Cardiac atrium fibroblast (primary cell): ENCODE data around the gene KRT84. TPM values are rescaled to one million over a fixed set of nuclear protein-coding genes. Genes with fewer than 3 reads are reported as not detected.

Experiments
- total RNA-seq: library from RNA; depleted of rRNA; stranded (reverse); fragments of >200 nt; gene quantifications from 2 replicates; pipeline ENCODE4 v1.2.3, GENCODE V29; 2015

Gene KRT84, protein sequence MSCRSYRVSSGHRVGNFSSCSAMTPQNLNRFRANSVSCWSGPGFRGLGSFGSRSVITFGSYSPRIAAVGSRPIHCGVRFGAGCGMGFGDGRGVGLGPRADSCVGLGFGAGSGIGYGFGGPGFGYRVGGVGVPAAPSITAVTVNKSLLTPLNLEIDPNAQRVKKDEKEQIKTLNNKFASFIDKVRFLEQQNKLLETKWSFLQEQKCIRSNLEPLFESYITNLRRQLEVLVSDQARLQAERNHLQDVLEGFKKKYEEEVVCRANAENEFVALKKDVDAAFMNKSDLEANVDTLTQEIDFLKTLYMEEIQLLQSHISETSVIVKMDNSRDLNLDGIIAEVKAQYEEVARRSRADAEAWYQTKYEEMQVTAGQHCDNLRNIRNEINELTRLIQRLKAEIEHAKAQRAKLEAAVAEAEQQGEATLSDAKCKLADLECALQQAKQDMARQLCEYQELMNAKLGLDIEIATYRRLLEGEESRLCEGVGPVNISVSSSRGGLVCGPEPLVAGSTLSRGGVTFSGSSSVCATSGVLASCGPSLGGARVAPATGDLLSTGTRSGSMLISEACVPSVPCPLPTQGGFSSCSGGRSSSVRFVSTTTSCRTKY
- total RNA-seq: not detected in 2 replicates

GRCh38 chr12:52385226-52385702 is at the start of gene KRT84:
KRT84 (minus strand) TSS chr12:52385652; CDS start chr12:52385585, 67 bp downstream.

DNA sequence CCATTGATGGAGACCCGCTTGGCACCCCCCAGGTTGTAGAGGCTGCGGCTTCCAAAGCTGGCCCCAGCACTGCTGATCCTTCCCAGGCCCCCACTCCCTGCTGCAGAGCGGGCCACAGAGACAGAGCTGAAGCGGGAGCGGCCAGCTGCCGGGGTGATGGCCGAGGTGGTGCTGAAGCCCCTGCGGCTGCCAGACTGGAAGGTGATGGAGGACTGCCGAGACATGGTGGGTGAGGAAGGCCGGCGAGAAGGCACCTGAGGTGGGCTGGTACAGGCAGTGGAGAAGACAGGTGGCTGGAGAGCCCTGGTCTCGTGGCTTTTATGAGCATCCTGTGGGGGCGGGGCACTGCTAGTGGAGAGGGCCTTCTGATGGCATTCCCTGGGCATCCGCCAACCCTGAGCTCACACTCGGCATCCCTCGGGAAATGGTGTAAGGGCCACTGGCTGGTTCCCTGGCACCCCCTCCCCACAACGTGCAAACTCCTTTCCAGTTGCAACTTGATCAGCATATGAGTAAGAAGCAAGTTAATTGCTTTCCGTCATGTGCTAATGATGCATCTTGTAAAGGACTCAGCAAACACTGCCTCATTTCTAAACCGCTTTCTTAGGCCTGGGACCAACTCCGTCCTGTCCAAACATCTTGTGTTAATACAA is 48.8 kb upstream of the KRT84 start, which contains the start of gene KRT75:
Gene KRT75 (minus strand): TSS at position 291 of the 653 bp plus-strand sequence. CDS start 67 bp downstream, at position 224.

GRCh38 chr12:52405922-52406385 is 20.5 kb upstream of the KRT84 start, which contains the start of gene KRT82:
KRT82 (minus strand) TSS chr12:52406335; CDS start chr12:52406277, 58 bp downstream.

DNA sequence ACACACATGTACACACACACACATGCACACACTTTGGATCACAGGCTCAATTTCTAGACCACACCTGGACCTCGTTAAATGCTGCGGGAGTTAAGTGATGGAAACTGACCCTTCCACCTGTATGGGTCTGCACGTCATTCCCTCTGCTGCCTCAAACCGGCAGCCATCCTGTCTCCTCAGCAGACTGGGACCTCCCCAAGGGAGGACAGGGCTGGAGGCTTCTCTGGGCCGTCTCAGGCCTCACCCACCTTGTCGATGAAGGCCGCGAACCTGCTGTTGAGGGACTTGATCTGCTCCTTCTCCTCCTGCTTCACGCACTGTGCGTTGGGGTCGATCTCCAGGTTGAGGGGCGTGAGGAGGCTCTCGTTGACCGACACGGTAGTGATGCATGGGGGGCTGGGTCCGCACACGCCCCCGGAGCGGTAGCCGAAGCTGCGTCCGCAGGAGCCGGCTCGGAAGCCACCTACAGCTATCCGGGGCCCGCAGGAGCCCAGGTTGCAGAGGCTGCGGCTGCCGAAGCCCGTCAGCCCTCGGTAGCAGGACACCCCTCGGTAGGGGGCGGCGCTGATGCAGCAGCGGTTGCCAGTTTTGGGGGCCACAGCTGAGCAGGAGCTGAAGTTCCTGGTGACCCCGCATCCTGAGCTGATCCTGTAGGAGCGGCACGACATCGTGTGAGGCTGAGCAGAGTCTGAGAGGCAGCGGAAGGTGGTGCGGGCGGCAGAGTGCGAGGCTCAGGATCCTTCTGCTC is 18.5 kb downstream of the KRT84 start, which contains the start of gene KRT85:
Gene KRT85 (minus strand): TSS at position 744 of the 748 bp plus-strand sequence. CDS start 76 bp downstream, at position 668.

Other genes with a start within 250 kb of the KRT84 start
- under 0.01 TPM in 1 of 2 replicates, not detected in the other for gene KRT80, start 193.6 kb downstream of the KRT84 start, total RNA-seq
- 85.9 and 90.6 TPM in 2 replicates for gene KRT7, start 152.4 kb downstream of the KRT84 start, total RNA-seq
- 0.54 TPM in 1 of 2 replicates, not detected in the other for gene KRT86, start 111.0 kb downstream of the KRT84 start, total RNA-seq
- gene KRT81, start 94.1 kb downstream of the KRT84 start, total RNA-seq: 0.16 TPM in 1 of 2 replicates, not detected in the other
- gene KRT83, start 64.3 kb downstream of the KRT84 start, total RNA-seq: not detected in 2 replicates
- not detected in 2 replicates for gene KRT85, start 18.2 kb downstream of the KRT84 start, total RNA-seq
- gene KRT82, start 20.7 kb upstream of the KRT84 start, total RNA-seq: not detected in 2 replicates
- gene KRT75, start 48.7 kb upstream of the KRT84 start, total RNA-seq: not detected in 2 replicates
- not detected in 2 replicates for gene KRT6B, start 66.5 kb upstream of the KRT84 start, total RNA-seq
- gene KRT6C, start 88.2 kb upstream of the KRT84 start, total RNA-seq: not detected in 2 replicates
- gene KRT6A, start 107.6 kb upstream of the KRT84 start, total RNA-seq: not detected in 2 replicates
- gene KRT5, start 134.7 kb upstream of the KRT84 start, total RNA-seq: not detected in 2 replicates
- gene KRT71, start 167.5 kb upstream of the KRT84 start, total RNA-seq: not detected in 2 replicates
- not detected in 2 replicates for gene KRT74, start 188.2 kb upstream of the KRT84 start, total RNA-seq
- gene KRT72, start 215.8 kb upstream of the KRT84 start, total RNA-seq: not detected in 2 replicates
- not detected in 2 replicates for gene KRT73, start 232.9 kb upstream of the KRT84 start, total RNA-seq